ENCODE results near the gene RBFOX1. TPM values are rescaled to one million over a fixed set of nuclear protein-coding genes. Genes with fewer than 3 reads are reported as not detected.

The RBFOX1 gene
- polyA plus RNA-seq, 1 donor, result 1.3 TPM

DNA sequence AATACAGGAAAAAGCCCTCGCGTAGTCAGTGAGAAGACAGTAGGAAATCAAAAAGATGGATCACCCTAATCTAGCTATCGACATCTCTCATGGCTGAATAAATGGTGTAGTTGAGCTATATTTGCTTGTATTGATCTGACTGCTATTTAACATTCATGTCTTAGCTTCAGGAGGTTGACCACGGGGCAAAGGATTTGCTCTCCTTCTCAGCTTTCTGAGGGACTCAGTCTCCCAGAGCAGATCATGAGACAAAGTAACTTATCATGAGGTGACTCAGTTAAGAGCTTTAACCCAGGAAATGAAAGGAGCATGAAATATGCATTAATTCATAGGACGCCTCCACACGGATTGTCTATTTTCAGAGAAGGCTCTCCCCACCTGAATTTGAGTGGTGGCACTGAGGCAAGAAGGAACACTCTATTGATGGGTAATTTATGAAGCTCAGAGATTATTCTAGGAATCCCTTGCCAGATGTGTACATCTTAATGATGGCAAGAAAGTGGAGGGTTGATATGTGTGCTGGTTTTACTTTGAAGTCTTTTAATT, 608 bp downstream of the RBFOX1 start:
- no CpG with 5 or more reads among the region's 6 CpGs for WGBS (ENCODE audit: insufficient coverage, low lambda C conversion rate)
- Histone ChIP-seq H3K4me1 (ENCODE audit: control insufficient read depth, insufficient read depth, low read length) (no peaks in the 10 kb centered on the region), H3K27me3 (ENCODE audit: control insufficient read depth, insufficient read depth, low read length) (no peaks in the 10 kb centered on the region), H3K27ac (ENCODE audit: low read length) (no peak overlapping the region), H3K9me3 (ENCODE audit: control insufficient read depth, low read depth, low read length) (no peaks in the 10 kb centered on the region), H3K4me3 (ENCODE audit: low read length) (no peak overlapping the region), H3K36me3 (ENCODE audit: control insufficient read depth, insufficient read depth, low read length) (no peaks in the 10 kb centered on the region)
- DNase-seq, result no peak

DNA sequence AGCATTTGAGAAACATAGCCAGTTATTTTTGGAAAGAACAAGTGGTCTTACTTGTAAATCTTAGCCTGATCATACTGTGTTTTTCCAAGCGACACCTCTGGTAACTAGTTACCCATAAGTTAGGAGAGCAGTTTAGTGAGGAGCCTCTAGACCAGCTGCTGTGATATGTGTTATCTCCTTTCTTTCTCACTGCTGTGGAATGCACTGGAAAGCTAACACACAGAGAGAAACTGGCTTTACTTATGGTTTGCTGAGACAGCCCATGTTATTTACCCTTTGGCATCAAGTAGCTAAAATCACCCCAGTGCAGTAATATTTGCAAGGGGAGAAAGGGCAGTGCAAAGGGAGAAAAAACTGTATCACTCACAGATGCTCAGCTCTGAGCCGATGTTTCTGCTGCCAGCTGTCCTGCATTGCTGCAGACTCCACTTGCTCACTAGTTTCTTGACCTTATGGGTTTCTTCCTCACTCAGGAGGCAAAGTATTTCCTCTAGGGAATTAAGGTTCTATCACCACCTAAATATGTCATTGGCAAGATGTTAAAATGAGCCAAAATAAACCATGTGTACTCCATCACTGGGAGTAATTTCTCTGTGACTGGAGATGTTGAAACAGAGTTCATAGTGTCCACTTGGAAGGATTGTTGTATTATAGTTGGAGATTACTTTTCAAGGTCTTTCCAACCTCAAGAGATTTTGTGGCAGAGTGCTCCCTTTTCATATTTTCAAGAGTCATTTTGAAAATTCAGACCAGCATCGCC, 2.3 kb downstream of the RBFOX1 start:
- Histone ChIP-seq H3K27me3 (ENCODE audit: control insufficient read depth, insufficient read depth, low read length) (no peaks in the 10 kb centered on the region), H3K36me3 (ENCODE audit: control insufficient read depth, insufficient read depth, low read length) (no peaks in the 10 kb centered on the region), H3K9me3 (ENCODE audit: control insufficient read depth, low read depth, low read length) (no peaks in the 10 kb centered on the region), H3K27ac (ENCODE audit: low read length) (no peak overlapping the region), H3K4me3 (ENCODE audit: low read length) (no peak overlapping the region), H3K4me1 (ENCODE audit: control insufficient read depth, insufficient read depth, low read length) (no peaks in the 10 kb centered on the region)
- no CpG with 5 or more reads among the region's 3 CpGs for WGBS (ENCODE audit: insufficient coverage, low lambda C conversion rate)
- no peak for DNase-seq

DNA sequence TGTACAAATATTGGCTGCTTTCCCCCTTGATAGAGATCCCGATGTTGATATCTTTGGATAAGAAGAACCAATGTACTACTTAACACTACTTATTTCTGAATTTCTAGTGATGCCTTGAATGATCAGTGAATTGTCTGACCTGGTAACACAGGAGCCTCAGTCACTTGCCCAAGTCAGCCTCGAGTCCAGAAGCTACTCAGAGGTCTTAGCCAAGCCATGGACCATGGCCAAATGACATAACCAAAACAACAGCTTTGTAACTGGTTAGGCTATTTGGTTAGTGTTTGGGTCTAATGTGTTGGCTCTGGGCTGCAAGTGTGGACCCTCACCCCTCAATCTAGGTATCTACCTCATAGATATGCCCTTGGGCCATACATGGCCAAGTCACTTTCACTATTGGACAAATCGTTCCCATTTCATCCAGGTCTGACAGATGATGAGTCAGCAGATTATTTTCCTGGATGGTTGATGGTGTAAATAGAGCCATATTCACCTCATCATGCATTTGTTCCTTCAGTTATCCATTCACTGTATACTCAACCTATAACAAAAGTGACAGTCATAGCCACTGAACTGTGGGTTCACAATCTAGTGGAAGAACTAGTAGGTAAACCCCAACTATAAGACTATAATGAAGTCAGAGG, 3.5 kb downstream of the RBFOX1 start:
- DNase-seq, result no peak
- Histone ChIP-seq H3K9me3 (ENCODE audit: control insufficient read depth, low read depth, low read length) (no peaks in the 10 kb centered on the region), H3K27me3 (ENCODE audit: control insufficient read depth, insufficient read depth, low read length) (no peaks in the 10 kb centered on the region), H3K27ac (ENCODE audit: low read length) (no peak overlapping the region), H3K4me3 (ENCODE audit: low read length) (no peak overlapping the region), H3K4me1 (ENCODE audit: control insufficient read depth, insufficient read depth, low read length) (no peaks in the 10 kb centered on the region), H3K36me3 (ENCODE audit: control insufficient read depth, insufficient read depth, low read length) (no peaks in the 10 kb centered on the region)
- no CpG with 5 or more reads among the region's 3 CpGs for WGBS (ENCODE audit: insufficient coverage, low lambda C conversion rate)

DNA sequence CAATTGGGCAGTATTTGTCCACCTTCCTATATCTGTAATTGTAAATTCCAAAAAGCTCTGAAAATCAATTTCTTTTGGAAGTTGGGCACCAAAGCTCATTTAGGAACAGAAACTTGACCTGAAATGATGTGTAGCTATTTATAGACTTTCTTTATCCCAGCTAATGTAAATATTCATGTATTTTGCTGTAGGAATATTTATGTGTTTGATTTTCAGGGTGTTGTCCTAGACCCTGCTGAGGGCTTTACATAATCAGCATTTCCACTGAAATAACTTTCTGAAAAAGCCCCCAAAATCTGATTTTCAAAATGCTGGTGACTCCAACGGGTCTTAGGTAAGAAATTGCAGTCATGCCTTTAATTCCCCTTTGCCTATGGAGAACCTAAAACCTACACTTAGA, 4.1 kb downstream of the RBFOX1 start:
- no peak overlapping the region for H3K4me3 ChIP-seq (ENCODE audit: low read length)
- DNase-seq, result no peak
- H3K4me1 ChIP-seq (ENCODE audit: control insufficient read depth, insufficient read depth, low read length), result no peaks in the 10 kb centered on the region
- no CpG with 5 or more reads among the region's 1 CpG for whole genome bisulfite sequencing (ENCODE audit: insufficient coverage, low lambda C conversion rate)
- H3K27ac ChIP-seq (ENCODE audit: low read length), result no peak overlapping the region
- H3K27me3 ChIP-seq (ENCODE audit: control insufficient read depth, insufficient read depth, low read length), result no peaks in the 10 kb centered on the region
- no peaks in the 10 kb centered on the region for H3K9me3 ChIP-seq (ENCODE audit: control insufficient read depth, low read depth, low read length)
- no peaks in the 10 kb centered on the region for H3K36me3 ChIP-seq (ENCODE audit: control insufficient read depth, insufficient read depth, low read length)

DNA sequence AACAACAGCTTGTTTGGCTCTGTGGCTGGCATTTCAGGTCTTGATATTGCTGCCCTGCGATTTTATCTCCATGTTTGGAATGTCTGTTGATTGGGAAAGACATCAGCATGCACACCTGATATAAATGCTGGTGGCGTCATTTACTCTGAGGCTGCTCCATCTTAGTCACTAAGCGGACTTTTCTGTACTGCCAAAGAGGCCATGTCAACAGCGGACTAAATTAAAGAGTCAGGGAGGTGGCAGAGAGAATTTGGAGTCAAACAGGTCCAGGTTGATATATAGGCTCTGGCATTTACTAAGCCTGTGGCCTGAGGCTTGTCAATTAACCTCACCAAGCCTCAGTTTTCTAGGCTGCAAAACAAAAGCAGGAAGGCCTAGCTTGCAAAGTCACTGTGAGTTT, 6.2 kb downstream of the RBFOX1 start:
- H3K4me3 ChIP-seq (ENCODE audit: low read length), result no peak overlapping the region
- no peak for DNase-seq
- no CpG with 5 or more reads among the region's 4 CpGs for WGBS (ENCODE audit: insufficient coverage, low lambda C conversion rate)

DNA sequence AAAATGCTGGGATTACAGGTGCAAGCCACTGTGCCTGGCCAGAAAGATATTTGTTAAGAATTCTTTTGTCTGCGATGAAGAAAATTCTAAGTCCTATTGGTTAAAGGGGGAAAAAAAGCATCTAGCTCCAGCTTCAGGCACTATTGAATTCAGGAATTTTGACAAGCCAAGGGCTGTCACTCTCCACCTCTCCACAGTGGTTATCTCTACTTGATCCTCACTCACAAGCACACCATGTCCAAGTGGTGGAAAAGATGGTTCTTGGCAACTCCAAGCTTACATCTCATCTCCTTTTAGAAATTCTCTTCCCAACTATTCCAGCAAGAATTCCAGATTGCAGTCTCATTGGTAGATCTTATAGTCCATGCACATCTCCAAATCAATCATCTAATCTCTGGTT, 7.1 kb downstream of the RBFOX1 start:
- H3K4me1 ChIP-seq (ENCODE audit: control insufficient read depth, insufficient read depth, low read length), result no peaks in the 10 kb centered on the region
- H3K27ac ChIP-seq (ENCODE audit: low read length), result no peak overlapping the region
- no peak overlapping the region for H3K4me3 ChIP-seq (ENCODE audit: low read length)
- no peaks in the 10 kb centered on the region for H3K36me3 ChIP-seq (ENCODE audit: control insufficient read depth, insufficient read depth, low read length)
- H3K27me3 ChIP-seq (ENCODE audit: control insufficient read depth, insufficient read depth, low read length), result no peaks in the 10 kb centered on the region
- no CpG with 5 or more reads among the region's 1 CpG for WGBS (ENCODE audit: insufficient coverage, low lambda C conversion rate)
- no peaks in the 10 kb centered on the region for H3K9me3 ChIP-seq (ENCODE audit: control insufficient read depth, low read depth, low read length)
- no peak for DNase-seq

More for the DNA sequence above, 6.2 kb downstream of the RBFOX1 start:
- Histone ChIP-seq H3K4me1 (ENCODE audit: control insufficient read depth, insufficient read depth, low read length) (no peaks in the 10 kb centered on the region), H3K27me3 (ENCODE audit: control insufficient read depth, insufficient read depth, low read length) (no peaks in the 10 kb centered on the region), H3K9me3 (ENCODE audit: control insufficient read depth, low read depth, low read length) (no peaks in the 10 kb centered on the region), H3K36me3 (ENCODE audit: control insufficient read depth, insufficient read depth, low read length) (no peaks in the 10 kb centered on the region), H3K27ac (ENCODE audit: low read length) (no peak overlapping the region)

DNA sequence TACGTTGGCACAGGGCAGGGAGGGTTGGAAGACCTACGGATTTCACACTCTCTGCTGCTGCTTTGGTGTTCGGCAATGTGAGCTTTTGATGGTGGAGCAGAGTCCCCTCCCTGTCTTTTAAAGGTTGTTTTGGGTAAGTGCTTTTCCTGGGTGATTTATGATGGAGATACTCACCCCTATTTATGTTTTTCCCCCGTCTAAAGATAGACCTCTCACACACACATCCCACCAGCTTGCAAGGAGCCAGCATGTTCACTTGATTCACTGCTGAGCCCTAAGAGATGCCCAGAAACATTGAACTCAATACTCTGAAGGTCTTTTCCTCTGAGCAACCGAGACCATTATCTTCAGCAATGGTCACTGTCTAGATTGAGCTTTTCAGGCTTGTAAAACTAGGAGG, 8.3 kb downstream of the RBFOX1 start:
- Histone ChIP-seq H3K27me3 (ENCODE audit: control insufficient read depth, insufficient read depth, low read length) (no peaks in the 10 kb centered on the region), H3K4me1 (ENCODE audit: control insufficient read depth, insufficient read depth, low read length) (no peaks in the 10 kb centered on the region), H3K4me3 (ENCODE audit: low read length) (no peak overlapping the region), H3K9me3 (ENCODE audit: control insufficient read depth, low read depth, low read length) (no peaks in the 10 kb centered on the region), H3K36me3 (ENCODE audit: control insufficient read depth, insufficient read depth, low read length) (no peaks in the 10 kb centered on the region), H3K27ac (ENCODE audit: low read length) (no peak overlapping the region)
- WGBS (ENCODE audit: insufficient coverage, low lambda C conversion rate), result no CpG with 5 or more reads among the region's 5 CpGs
- DNase-seq, result no peak

DNA sequence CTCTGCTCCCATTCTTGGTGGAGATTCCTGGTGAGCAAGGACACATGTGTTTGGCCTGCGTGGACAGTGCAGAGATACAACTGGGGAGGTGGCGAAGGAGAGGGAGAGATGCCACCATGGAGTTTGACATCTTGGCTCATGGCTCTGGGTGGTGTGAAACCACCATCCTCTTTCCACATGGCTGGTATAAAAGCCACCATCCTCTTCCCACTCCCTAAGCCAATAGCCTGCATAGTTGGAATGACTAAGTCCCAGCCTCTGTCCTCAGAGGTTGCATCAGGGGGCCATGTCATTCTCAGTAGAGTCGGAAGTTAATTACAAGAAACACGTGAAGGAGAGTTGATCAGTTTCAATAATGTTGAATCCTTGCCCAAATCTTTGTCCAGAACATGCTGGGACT, 10.0 kb downstream of the RBFOX1 start:
- no peak for DNase-seq
- Histone ChIP-seq H3K4me1 (ENCODE audit: control insufficient read depth, insufficient read depth, low read length) (no peaks in the 10 kb centered on the region), H3K36me3 (ENCODE audit: control insufficient read depth, insufficient read depth, low read length) (no peaks in the 10 kb centered on the region), H3K4me3 (ENCODE audit: low read length) (no peak overlapping the region), H3K9me3 (ENCODE audit: control insufficient read depth, low read depth, low read length) (no peaks in the 10 kb centered on the region), H3K27me3 (ENCODE audit: control insufficient read depth, insufficient read depth, low read length) (no peaks in the 10 kb centered on the region), H3K27ac (ENCODE audit: low read length) (no peak overlapping the region)
- no CpG with 5 or more reads among the region's 4 CpGs for WGBS (ENCODE audit: insufficient coverage, low lambda C conversion rate)

DNA sequence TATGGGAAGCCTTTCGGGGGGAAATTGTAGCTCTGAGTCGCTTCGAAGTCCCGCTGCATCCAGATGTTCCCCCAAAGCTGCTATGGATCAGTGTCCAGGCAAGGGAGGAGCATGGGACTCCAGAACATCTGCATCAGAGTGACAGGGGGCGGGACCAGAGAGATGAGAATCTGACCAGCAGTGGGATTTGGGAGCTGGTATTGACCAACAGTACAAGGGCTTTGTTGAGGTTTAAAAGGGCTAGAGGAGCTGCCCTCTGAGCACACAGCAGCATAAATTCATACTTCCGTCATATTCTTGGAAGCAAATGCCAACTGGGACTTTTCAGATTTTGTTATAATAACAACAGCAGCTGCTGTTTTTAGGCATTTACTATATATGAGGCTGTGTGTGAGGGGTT, 10.6 kb downstream of the RBFOX1 start:
- no peaks in the 10 kb centered on the region for H3K36me3 ChIP-seq (ENCODE audit: control insufficient read depth, insufficient read depth, low read length)
- DNase-seq, result no peak
- H3K27ac ChIP-seq (ENCODE audit: low read length), result no peak overlapping the region
- WGBS (ENCODE audit: insufficient coverage, low lambda C conversion rate), result no CpG with 5 or more reads among the region's 6 CpGs
- no peaks in the 10 kb centered on the region for H3K4me1 ChIP-seq (ENCODE audit: control insufficient read depth, insufficient read depth, low read length)
- H3K9me3 ChIP-seq (ENCODE audit: control insufficient read depth, low read depth, low read length), result no peaks in the 10 kb centered on the region
- no peaks in the 10 kb centered on the region for H3K27me3 ChIP-seq (ENCODE audit: control insufficient read depth, insufficient read depth, low read length)
- H3K4me3 ChIP-seq (ENCODE audit: low read length), result no peak overlapping the region

DNA sequence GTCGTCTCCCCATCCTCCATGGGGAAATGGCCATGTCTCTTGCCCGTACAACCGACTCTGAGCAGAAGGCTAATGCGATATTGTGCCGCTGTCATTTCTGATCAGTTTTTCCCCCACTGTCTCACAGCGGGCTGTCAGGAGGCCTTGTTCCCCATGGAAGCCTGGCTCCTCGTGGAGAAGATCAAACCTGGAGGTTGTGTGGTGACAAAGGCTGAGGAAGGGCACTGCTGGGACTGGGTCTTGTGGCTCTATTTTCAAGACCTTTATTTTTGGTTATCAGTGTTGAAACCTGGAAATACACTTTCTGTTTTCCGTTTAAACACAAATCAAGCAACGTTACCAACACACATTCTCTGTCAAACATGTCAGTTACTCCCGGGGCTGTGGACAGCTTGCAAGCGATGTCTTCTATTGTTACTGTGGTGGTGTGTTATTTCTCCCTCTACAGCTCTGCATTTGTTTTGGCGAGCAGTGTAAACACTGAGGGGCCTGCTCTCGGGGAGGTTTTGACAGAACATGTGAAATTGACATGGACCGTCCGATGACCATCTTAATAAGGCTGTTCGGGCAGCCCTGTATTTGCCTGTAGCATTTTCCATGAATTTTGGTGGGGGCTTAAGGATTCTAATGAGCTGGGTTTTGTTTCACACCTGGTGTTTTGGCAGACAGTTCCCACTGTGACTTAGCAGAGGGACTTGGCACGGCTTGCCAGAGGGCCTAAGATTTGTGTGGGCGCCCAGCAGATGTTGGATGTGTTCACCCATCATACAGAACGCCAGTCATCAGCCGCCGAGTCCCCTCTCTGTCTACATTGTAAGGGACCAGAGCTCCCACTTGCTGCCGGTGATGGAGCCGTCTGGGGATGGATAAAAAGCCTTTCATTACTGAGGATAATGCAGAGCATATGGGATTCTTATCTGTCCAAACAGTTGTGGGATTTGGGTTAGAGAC, 12.5 kb downstream of the RBFOX1 start:
- no peaks in the 10 kb centered on the region for H3K9me3 ChIP-seq (ENCODE audit: control insufficient read depth, low read depth, low read length)
- no peaks in the 10 kb centered on the region for H3K36me3 ChIP-seq (ENCODE audit: control insufficient read depth, insufficient read depth, low read length)
- H3K4me3 ChIP-seq (ENCODE audit: low read length), result no peak overlapping the region
- H3K27me3 ChIP-seq (ENCODE audit: control insufficient read depth, insufficient read depth, low read length), result no peaks in the 10 kb centered on the region
- no peak overlapping the region for H3K27ac ChIP-seq (ENCODE audit: low read length)
- WGBS (ENCODE audit: insufficient coverage, low lambda C conversion rate), result 71% methylated on average over 5 of the region's 23 CpGs
- no peaks in the 10 kb centered on the region for H3K4me1 ChIP-seq (ENCODE audit: control insufficient read depth, insufficient read depth, low read length)
- DNase-seq, result no peak
